CD4-positive, alpha-beta T cell (primary cell): ENCODE data around the gene RAE1. TPM values are rescaled to one million over a fixed set of nuclear protein-coding genes. Genes with fewer than 3 reads are reported as not detected.

Experiments used
- ATAC-seq: fragments of 200-7000 bp; cut with Tn5 transposase; one replicate; pipeline ENCODE4 v1.10.0; 2022; ENCODE audit warnings: mild to moderate bottlenecking; ENCODE audit not compliant: poor library complexity
- CTCF ChIA-PET: fragments of 350-600 bp; sonication (Branson Sonifier 250); formaldehyde crosslinking; loops from one replicate; lab custom pipeline; 2021; ENCODE audit warnings: antibody characterized with exemption, inconsistent platforms; lab: Charles Lee
- POLR2A ChIA-PET: fragments of 350-600 bp; sonication (Branson Sonifier 250); formaldehyde crosslinking; loops from one replicate; lab custom pipeline; 2021; ENCODE audit warnings: antibody characterized with exemption, inconsistent platforms; lab: Charles Lee
- DNase-seq, 14 experiments: peaks; one replicate each; pipeline ENCODE4 v3.0.0-alpha.2; 2013 to 2020; ENCODE audit warnings: mixed read lengths in 2 of 14
- H3K27ac ChIP-seq, 2 donors: one replicate each; pipeline versions ENCODE4 v1.5.1 to v1.7.0; 2013; ENCODE audit warnings: low read length in 2 of 2, low read depth in 1 of 2, mild to moderate bottlenecking in 1 of 2
- H3K27me3 ChIP-seq, 2 experiments: 1 replicate in 1 of 2; 2 replicates in 1 of 2; pipeline versions ENCODE4 v1.6.1 to v1.7.0; 2013; ENCODE audit warnings: low read length in 2 of 2, control low read depth in 1 of 2, mild to moderate bottlenecking in 1 of 2, moderate library complexity in 1 of 2; ENCODE audit not compliant: insufficient read depth in 2 of 2, control insufficient read depth in 1 of 2
- H3K36me3 ChIP-seq: one replicate; pipeline ENCODE4 v1.6.1; 2013; ENCODE audit warnings: low read length, control low read depth; ENCODE audit not compliant: insufficient read depth
- H3K4me1 ChIP-seq: one replicate; pipeline ENCODE4 v1.6.1; 2013; ENCODE audit warnings: low read length, control low read depth; ENCODE audit not compliant: insufficient read depth
- H3K4me3 ChIP-seq: one replicate; pipeline ENCODE4 v1.5.1; 2013; ENCODE audit warnings: mild to moderate bottlenecking, low read length, moderate library complexity
- H3K9me3 ChIP-seq, 2 experiments: 1 replicate in 1 of 2; 2 replicates in 1 of 2; pipeline versions ENCODE4 v1.6.1 to v1.7.0; 2013; ENCODE audit warnings: low read length in 2 of 2, mild to moderate bottlenecking in 2 of 2, control low read depth in 1 of 2, moderate library complexity in 1 of 2; ENCODE audit not compliant: control insufficient read depth in 1 of 2, insufficient read depth in 1 of 2
- H3K27ac Mint-ChIP-seq: one replicate; pipeline ENCODE4 v1.8.0; 2020; ENCODE audit warnings: mixed read lengths
- H3K27me3 Mint-ChIP-seq: one replicate; pipeline ENCODE4 v1.8.0; 2021; ENCODE audit warnings: mixed read lengths
- H3K36me3 Mint-ChIP-seq: one replicate; pipeline ENCODE4 v1.8.0; 2021; ENCODE audit warnings: low read depth, mixed read lengths
- H3K4me1 Mint-ChIP-seq: one replicate; pipeline ENCODE4 v1.8.0; 2021; ENCODE audit warnings: low read depth, mixed read lengths
- H3K4me3 Mint-ChIP-seq: one replicate; pipeline ENCODE4 v1.8.0; 2020; ENCODE audit warnings: mild to moderate bottlenecking, mixed read lengths
- H3K9me3 Mint-ChIP-seq: one replicate; pipeline ENCODE4 v1.8.0; 2020; ENCODE audit warnings: mixed read lengths
- intact Hi-C, 2 experiments: fragments of 100-400 bp; cut with DNase I in 1 of 2; cut with micrococcal nuclease in 1 of 2; formaldehyde crosslinking; loops; one replicate each; pipeline versions ENCODE4 v1.15.1 to v1.9.0; 2023 to 2025; cut with DNase I, micrococcal nuclease
- total RNA-seq, 174 experiments: library from RNA in 2 of 174; stranded (reverse) in 2 of 174; gene quantifications; one replicate each; pipeline ENCODE4 v1.2.3 and lab custom pipeline; 2021 to 2026
- TF ChIP-seq, protein P1 (sequence below): fragments of 200-600 bp; IDR thresholded peaks from one replicate; pipeline ENCODE4 v1.8.0; 2022; ENCODE audit warnings: antibody characterized with exemption, mild to moderate bottlenecking

Gene RAE1
- total RNA-seq, 2 experiments from 2014 or later, result 58.8 to 60.7 TPM

DNA sequence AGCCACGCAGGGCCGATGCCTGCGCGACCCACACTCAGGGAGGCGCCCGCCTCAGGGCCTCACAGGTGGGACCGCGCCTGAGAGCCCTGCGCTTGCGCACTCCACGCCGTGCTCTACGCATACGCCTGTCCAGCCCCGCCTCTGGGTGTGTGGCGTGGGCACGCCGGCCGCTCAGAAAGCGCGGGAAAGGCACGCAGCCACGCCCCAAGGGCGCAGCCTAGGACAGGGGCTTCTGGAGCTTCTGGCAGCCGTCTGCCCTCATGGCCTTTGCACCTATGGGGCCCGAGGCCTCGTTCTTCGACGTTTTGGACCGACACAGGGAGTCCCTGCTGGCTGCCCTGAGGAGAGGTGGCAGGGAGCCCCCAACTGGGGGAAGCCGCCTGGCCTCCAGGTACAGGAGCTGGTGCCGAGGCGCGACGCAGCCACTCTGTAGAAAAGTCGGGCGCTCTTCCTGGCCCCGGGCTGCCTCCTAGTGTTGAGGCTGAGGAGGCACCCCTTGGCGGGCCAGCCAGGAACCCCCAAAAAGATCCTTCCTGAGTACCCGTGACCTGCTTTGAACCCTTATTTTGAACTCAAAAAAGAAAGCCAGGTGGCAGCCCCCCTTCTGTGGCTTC is 21.3 kb upstream of the RAE1 start, which contains the start of gene SPO11:
SPO11 (plus strand) TSS at position 196 of the 614 bp plus-strand sequence; CDS start at position 261, 65 bp downstream.
- ChIA-PET CTCF (no interaction called here), POLR2A (no interaction called here)
- H3K9me3 Mint-ChIP-seq, result peaks cover 2% of the 10 kb centered on the region
- DNase-seq (no peak), ATAC-seq (no peak)
- intact Hi-C loops, result no loop called here
- Histone ChIP-seq H3K4me1 (no peaks in the 10 kb centered on the region), H3K4me3 (no peak within 1 kb of the TSS), H3K27ac (no peak within 1 kb of the TSS), H3K36me3 (no peaks in the 10 kb centered on the region), H3K9me3 (peaks cover 0 to 9% of the 10 kb centered on the region in 2 experiments), H3K27me3 (peaks cover 11 to 27% of the 10 kb centered on the region in 2 experiments)
- no peak within 1 kb of the TSS for H3K27ac Mint-ChIP-seq
- no peak within 1 kb of the TSS for H3K4me3 Mint-ChIP-seq
- H3K27me3 Mint-ChIP-seq, result peaks cover 54% of the 10 kb centered on the region
- no peaks in the 10 kb centered on the region for H3K4me1 Mint-ChIP-seq
- TF ChIP-seq, protein P1, sequence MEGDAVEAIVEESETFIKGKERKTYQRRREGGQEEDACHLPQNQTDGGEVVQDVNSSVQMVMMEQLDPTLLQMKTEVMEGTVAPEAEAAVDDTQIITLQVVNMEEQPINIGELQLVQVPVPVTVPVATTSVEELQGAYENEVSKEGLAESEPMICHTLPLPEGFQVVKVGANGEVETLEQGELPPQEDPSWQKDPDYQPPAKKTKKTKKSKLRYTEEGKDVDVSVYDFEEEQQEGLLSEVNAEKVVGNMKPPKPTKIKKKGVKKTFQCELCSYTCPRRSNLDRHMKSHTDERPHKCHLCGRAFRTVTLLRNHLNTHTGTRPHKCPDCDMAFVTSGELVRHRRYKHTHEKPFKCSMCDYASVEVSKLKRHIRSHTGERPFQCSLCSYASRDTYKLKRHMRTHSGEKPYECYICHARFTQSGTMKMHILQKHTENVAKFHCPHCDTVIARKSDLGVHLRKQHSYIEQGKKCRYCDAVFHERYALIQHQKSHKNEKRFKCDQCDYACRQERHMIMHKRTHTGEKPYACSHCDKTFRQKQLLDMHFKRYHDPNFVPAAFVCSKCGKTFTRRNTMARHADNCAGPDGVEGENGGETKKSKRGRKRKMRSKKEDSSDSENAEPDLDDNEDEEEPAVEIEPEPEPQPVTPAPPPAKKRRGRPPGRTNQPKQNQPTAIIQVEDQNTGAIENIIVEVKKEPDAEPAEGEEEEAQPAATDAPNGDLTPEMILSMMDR, result no peak
- no peaks in the 10 kb centered on the region for H3K36me3 Mint-ChIP-seq

DNA sequence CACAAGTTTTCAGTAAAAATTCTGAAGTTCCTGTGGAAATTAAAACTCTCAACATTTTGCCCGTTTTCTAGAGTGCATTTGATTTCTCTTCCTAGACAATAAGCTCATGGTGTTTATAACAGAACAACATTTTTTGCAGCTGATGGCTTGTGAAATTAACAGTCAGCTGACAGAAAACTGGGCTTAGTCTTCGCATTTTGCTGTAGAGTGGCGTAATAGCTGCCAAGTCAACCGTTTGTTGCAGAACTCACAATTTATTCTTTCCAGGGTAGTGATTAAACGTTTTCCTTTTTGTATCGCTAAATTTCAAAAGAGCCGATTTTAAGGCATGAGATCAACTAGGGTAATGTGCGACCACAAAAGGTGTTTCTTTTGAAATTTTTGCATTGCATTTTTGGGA is 20.1 kb upstream of the RAE1 start:
- TF ChIP-seq, protein P1, result no peak
- no peaks in the 10 kb centered on the region for H3K9me3 Mint-ChIP-seq
- intact Hi-C loops, result no loop called here
- H3K27me3 ChIP-seq, result peaks cover 11 to 27% of the 10 kb centered on the region in 2 experiments
- no peak overlapping the region for H3K27ac Mint-ChIP-seq
- POLR2A ChIA-PET, result no interaction called here
- H3K36me3 Mint-ChIP-seq, result no peaks in the 10 kb centered on the region
- no peak for ATAC-seq
- H3K36me3 ChIP-seq, result no peaks in the 10 kb centered on the region
- no peak for DNase-seq
- no peak overlapping the region for H3K4me3 Mint-ChIP-seq
- no peak overlapping the region for H3K4me3 ChIP-seq
- no peak overlapping the region for H3K27ac ChIP-seq
- H3K4me1 Mint-ChIP-seq, result no peaks in the 10 kb centered on the region
- CTCF ChIA-PET, result no interaction called here
- peaks cover 0 to 9% of the 10 kb centered on the region in 2 experiments for H3K9me3 ChIP-seq
- no peaks in the 10 kb centered on the region for H3K4me1 ChIP-seq
- H3K27me3 Mint-ChIP-seq, result peaks cover 63% of the 10 kb centered on the region

DNA sequence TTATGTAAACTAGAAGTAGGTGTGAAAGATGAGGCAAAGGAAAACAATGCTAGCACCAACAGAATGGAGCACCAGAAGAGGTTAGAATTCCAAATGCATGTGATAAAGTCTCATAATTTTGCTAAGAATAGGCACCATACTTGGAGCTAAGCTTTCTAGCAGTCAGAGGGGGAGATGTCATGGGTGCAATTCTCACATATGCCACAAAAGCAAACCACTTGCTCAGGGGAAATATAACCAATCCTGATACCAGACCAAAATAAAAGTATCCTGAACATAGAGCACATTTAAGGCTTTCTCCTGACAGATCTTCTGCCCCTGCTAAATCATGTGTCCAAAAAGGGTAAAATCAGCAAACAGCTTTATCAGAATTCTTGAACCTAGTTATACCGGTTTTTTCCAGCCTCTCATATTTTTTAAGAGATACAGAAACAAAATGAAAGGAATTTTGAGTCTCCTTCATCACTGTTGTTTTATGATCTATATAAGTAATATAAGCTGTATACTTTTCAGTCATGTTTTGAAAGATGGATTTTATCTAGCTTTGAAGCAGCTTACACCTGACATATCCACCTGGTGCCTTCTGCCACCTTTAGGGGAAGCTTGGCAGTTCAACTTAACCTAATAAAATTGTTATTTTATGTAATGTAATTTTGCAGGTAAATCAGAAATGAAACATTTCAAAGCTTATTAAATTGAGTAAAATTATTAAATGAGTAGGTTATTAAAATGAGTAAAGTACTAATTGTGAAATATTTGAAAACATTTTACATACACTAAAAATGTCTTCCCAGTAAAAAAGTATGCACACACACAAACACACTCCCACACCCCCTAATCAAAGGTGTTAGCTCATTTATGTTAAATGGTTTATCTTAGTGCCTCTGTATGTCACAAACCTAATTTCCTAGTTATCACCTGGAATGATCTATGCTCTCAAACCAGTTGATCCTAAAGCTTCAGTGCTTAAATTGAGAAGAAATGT is 18.7 kb upstream of the RAE1 start:
- H3K9me3 ChIP-seq, result peaks cover 0 to 9% of the 10 kb centered on the region in 2 experiments
- no peak overlapping the region for H3K27ac ChIP-seq
- DNase-seq (no peak), ATAC-seq (no peak)
- no peaks in the 10 kb centered on the region for H3K9me3 Mint-ChIP-seq
- no peaks in the 10 kb centered on the region for H3K4me1 ChIP-seq
- H3K4me3 Mint-ChIP-seq, result no peak overlapping the region
- H3K4me1 Mint-ChIP-seq, result no peaks in the 10 kb centered on the region
- H3K27me3 ChIP-seq, result peaks cover 11 to 25% of the 10 kb centered on the region in 2 experiments
- H3K4me3 ChIP-seq, result no peak overlapping the region
- TF ChIP-seq, protein P1, result no peak
- peaks cover 61% of the 10 kb centered on the region for H3K27me3 Mint-ChIP-seq
- CTCF ChIA-PET, result interaction anchor here (0.9 to 1.2 kb wide), 2 partner anchors 19 to 47 kb away, joined by 3 read pairs; no protein-coding TSS in a partner anchor
- H3K27ac Mint-ChIP-seq, result no peak overlapping the region
- POLR2A ChIA-PET, result no interaction called here
- H3K36me3 ChIP-seq, result no peaks in the 10 kb centered on the region
- intact Hi-C loops, result no loop called here
- H3K36me3 Mint-ChIP-seq, result no peaks in the 10 kb centered on the region
